HG03139 (cell line): Measurements from ENCODE around the gene C11orf52.
"Not testable (repeated sequence)": the region's sequence is repeated elsewhere in the genome, so short reads cannot be mapped to it uniquely, and the experiment has no call there.

ENCODE experiments used
- ATAC-seq: cut with Tn5 transposase; IDR thresholded peaks from one replicate; pipeline ENCODE4 v1.9.1; 2021; ENCODE audit not compliant: unreplicated experiment

C11orf52 gene, protein sequence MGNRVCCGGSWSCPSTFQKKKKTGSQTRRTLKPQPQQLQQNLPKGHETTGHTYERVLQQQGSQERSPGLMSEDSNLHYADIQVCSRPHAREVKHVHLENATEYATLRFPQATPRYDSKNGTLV

GRCh38 chr11:111918390-111919256, at the start of gene C11orf52:
Gene C11orf52 (plus strand): TSS chr11:111918913. CDS start chr11:111918973, 60 bp downstream.
- no peak for ATAC-seq

DNA sequence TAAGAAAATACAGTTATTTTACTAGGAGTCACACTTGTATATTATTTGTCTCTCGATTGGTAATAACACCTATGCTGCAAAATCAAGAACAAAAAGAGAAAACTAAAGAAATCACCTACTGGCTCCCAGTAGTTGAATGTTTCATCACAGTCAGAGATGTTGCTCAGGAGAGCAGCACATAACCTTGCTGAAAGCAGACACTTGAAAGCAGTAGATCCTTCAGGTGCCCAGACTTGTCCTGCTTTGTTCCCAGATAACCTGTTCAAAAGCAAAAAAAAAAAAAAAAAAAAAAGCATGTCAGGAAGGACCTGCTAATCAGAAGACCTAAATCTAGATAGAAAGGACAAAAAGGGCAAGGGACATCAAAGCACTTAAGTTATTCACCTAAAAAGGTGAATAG, 48.6 kb upstream of the C11orf52 start:
- no peak for ATAC-seq

DNA sequence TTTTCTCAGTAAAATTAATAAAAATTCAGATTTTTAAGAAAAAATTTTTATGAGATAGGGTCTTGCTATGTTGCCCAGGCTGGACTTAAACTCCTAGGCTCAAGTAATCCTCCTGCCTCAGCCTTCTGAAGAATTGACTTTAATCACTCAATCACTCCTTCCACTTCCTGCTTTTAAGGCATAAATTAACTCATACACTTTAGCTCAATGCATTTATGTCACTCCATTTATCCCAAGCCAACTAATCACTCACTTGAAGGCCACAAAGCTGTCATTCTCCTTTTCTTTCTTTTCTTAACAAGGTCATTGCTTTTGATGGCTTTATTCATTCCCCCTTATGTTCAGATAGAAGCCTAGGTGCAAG, 48.2 kb upstream of the C11orf52 start:
- ATAC-seq, result no peak

- peak; percentile 87 for ATAC-seq
These were observed 47.6 kb upstream of the C11orf52 start, which contains the start of gene ALG9 for GRCh38 chr11:111870886-111871692. Gene ALG9 (minus strand): TSS chr11:111871581. CDS start chr11:111871482, 99 bp downstream.

GRCh38 chr11:111871693-111872161, 47.0 kb upstream of the C11orf52 start:
- ATAC-seq, result no peak

- ATAC-seq, result peak; percentile 5
These were observed 40.3 kb upstream of the C11orf52 start for GRCh38 chr11:111878385-111878848.

DNA sequence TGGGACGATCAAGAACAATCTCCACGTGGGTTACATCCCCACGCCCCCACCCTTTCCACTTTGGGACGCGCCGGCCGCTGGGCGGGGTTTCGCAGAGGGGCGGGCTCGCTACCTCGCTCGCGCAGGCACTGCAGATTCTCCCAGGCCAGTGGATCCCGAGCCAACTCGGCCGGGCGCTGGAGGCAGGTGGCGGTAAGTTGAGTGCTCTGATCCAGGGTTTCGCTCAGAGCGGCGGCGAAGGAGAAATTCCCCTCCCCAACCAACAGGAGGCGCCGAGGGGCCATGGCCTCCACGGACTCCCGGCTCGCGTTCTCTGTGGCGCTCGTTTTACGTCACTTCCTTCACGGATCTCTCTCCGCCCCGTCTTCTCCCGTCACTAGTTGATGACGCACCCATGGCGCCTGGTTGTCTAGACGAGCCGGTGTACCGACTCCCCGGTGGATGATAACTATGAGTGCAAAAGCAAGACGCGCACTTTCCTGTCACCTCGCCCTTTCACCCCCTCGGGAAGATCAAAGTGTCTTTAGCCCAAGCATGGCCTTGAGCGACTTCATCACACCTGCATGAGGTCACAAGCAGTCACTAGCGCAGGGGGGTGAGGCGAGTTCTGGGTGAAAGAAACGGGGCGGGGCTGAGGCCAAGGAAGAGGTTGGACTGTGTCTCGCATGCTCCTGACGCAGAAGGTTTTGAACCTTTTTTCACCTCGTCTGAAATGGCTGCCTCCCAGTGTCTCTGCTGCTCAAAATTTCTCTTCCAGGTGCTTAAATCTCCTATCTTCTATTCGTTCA, 39.7 kb upstream of the C11orf52 start, which contains the start of the genes CFAP68 and FDXACB1:
Gene CFAP68, plus strand, starts transcription at position 693 of the 788 bp plus-strand sequence. Its CDS starts 20 bp downstream, at position 713.
Gene FDXACB1, minus strand, starts transcription at position 317 of the 788 bp plus-strand sequence. Its CDS starts 33 bp downstream, at position 284.
- peak; percentile 86 for ATAC-seq

DNA sequence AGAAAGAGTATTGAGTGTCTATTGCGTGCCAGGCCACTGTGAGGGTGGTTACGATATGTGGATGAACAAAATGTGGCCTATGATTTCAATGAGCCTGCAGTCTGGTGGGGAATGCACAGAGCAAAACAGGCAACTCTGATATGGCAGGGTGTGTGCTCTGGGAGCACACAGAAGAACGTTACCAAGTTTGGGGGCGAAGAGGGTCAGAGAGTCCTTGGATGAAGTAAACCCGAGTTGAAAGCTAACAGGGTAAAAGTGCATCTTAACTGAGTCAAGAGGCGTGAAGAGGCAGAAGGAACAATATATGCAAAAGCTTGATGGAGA, 39.1 kb upstream of the C11orf52 start:
- ATAC-seq, result no peak

GRCh38 chr11:111882202-111882601, 36.5 kb upstream of the C11orf52 start:
- ATAC-seq, result no peak

DNA sequence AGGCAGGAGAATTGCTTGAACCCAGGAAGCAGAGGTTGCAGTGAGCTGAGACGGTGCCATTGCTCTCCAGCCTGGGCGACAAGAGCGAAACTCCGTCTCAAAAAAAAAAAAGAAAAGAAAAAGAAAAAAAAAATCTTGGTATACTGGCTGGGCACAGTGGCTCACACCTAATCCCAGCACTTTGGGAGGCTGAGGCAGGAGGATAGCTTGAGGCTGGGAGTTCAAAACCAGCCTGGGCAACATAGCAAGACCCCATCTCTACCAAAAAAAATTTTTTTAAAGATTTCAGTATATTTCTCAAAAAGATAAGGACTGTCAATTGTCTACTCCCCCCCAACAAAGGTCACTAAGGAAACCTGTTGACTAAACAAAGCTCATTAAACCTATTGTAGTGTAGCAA, 33.7 kb upstream of the C11orf52 start:
- ATAC-seq, result not testable (repeated sequence)

DNA sequence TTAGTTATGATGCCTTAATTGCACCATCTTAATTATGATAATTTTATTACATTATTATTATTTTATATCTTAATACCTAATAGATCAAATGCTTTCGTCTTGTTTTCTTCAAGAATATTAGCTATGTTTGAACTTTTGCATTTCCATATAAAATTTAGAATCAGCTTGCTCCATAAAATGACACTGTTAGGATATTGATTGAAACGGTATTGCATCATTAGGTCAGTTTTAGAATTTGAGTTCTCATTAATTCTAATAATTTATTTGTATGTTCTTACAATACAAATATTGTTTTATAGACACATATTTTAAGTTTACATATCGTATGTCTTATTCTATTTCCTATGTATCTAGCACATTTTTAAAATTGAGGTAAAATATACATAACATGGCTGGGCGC, 32.7 kb upstream of the C11orf52 start:
- ATAC-seq, result no peak

DNA sequence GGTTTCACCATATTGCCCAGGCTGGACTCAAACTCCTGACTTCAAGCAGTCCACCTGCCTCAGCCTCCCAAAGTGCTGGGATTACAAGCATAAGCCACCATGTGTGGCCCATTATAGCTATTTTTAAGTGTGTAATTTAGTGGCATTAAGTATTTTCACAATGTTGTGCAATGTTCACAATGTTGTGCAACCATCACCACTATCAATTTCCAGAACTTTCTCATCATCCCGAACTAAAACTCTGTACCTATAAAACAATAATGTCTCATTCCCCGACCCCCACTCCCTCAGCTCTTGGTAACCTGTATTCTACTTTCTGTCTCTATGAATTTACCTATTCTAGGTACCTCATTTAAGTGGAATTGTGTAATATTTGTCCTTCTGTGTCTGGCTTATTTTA, 31.9 kb upstream of the C11orf52 start:
- ATAC-seq, result no peak

DNA sequence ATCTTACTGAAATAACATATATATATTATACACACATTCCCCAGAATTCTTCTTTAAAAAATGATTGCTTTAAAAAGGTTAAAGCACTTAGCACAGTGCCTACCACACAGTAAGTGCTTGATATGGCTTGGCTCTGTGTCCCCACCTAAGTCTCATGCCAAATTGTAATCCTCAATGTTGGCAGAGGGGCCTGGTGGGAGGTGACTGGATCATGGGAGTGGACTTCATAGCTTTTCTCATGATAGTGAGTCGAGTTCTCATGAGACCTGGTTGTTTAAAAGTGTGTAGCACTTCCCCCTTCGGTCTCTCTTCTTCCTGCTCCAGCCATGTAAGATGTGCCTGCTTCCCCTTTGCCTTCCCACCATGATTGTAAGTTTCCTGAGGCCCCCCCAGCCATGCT, 13.3 kb upstream of the C11orf52 start:
- ATAC-seq, result no peak

DNA sequence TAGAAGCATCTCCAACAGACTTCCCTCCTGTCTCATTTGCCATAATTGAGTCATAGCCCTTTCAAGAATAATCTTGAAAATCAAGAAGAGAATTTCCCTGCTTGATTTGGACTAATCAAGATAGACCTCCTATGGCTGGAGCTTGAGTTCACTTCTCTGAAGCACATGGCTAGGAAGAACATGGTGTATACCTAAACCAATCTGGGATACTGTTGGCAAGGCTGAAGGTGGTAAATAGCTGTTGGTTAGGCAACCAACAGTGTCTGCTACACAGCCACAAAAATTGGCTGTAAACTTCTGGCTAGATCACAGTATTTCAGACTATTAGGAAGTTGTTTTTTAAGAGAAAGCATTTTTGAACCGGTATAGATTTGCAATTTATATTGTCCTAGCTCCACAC, 12.0 kb upstream of the C11orf52 start:
- no peak for ATAC-seq

DNA sequence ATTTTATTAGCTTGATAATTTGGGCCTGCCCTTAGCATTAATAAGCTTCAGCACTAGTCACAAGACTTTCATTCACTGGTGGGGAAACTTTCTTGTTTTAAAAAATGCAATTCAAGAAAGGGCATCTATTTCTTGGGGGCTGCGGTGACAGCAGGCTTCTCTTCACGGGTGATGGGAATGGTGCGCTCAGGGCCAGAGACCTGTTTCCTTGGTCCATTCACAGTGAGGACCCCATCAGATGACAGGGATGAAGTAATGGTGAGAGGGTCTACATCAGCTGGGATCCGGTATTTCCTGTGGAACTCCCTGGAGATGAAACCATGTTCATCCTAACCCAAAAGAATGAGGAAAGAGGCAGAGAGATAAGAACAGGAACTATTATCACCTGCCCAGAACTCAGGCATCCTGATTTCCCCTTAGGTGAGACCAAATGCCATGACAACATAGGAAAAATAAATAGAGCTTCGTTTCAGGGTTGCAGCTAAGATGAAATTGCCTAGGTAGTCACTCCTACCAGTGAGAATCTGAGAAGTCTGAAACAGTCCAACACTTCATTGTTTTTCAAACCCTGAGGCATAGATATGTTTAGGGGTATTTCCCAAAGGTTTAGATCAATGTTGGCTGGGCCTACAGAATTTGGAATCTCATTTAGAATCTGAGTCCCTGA, 9.9 kb upstream of the C11orf52 start:
- no peak for ATAC-seq

DNA sequence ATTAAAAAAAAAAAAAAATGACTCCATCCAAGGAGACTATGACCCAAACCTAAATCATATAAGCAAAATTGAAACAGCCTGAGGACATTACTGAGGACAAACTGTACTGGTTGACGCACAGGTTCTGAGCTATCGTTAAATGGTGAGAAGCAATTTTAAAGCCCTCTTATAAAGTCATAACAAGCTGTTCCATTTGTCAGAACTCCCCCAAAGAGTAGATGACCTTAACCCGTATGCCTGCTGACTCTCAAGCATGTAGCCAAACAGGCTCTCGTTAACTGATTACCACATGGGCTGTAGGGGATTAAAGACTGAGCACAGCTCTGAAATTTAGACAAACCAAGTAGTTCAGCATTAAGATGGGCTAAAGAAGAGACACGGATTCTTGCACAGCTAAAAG, 9.3 kb upstream of the C11orf52 start:
- no peak for ATAC-seq

DNA sequence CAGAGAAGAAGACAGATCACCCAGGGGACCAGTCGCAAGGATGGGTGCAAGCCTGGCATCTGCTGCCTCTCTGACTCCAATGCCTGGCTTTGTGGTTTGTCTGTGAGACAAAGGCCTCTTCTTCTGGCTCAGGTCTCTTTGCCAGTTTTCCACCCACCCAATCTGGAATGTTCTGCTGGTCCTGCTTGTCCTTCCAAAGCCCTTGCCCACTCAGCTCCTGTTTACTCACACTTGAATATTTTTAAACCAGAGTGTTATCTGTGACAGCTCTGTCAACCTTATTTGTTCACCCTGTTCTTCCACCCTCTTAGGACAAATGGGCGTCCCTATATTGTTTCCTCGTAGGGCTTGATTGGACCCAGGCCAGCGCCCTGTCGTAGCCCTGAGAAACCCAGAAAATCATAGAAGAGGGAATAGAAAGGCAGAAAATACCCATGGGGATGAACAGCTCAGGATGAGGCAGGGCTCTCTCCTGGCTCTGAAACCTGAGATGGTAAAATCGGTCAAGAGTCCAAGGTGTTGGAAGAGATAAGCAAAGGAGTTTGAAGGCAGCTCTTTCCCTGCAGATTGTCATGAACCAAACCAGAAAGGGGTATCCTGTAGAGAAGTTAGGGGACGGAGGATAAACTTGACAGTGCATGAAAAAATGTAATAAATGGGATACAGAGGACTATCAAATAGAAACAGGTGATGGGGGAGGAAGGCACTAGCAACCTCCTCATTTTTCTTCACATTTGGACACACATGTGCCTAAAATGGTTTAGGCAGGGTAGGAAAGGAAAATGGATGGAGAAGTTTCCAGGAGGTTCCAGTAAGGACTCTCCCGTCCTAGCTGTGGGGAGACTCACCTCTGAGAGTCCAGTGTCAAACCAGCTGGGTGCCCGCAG, 7.8 kb upstream of the C11orf52 start:
- no peak for ATAC-seq

GRCh38 chr11:111911563-111912401, 6.9 kb upstream of the C11orf52 start, which contains the start of gene CRYAB:
Gene CRYAB (minus strand): TSS chr11:111911770. CDS start chr11:111911724, 46 bp downstream.
- no peak for ATAC-seq
